ENCODE results near the gene ZCCHC17. TPM values are rescaled to one million over a fixed set of nuclear protein-coding genes. Genes with fewer than 3 reads are reported as not detected.

The ZCCHC17 gene
- total and polyA plus RNA-seq, 2 donors (not counting 1 experiment from before 2014, with no cell fraction given) = 14.1 to 20.3 TPM

DNA sequence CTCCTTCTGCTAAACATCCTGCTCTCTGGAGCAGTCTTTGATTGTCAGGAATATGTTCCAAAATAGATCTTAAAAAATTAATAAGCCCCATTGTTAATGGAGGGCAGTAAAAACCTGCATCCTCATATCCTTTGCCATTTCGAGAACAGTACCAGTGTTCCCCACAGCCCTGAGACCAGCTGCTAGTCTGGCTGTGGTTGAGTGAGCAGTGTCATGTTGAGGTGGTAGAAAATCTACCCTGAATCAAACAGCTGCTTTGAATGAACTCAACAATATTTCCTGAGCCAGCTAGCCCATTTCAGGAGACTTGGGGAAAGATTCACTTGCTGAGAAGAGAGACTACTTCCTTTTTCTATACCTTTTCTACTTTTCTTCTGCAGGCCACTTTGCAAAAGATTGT lies 51.6 kb downstream of the ZCCHC17 start:
- Histone ChIP-seq H3K9ac (ENCODE audit: low read length) (no peak overlapping the region), H3K4me1 (ENCODE audit: control insufficient read depth in 2 of 2, insufficient read depth in 2 of 2, low read length in 2 of 2) (peaks cover 9 to 12% of the 10 kb centered on the region in 2 donors), H3K79me2 (ENCODE audit: control insufficient read depth, insufficient read depth, low read length) (no peaks in the 10 kb centered on the region), H4K20me1 (ENCODE audit: control insufficient read depth, insufficient read depth, low read length, poor library complexity, severe bottlenecking) (no peaks in the 10 kb centered on the region), H3K9me3 (ENCODE audit: control extremely low read depth in 1 of 3, control insufficient read depth in 2 of 3, insufficient read depth in 1 of 3, low read length in 2 of 3) (no peaks in the 10 kb centered on the region), H3K4me3 (ENCODE audit: control extremely low read depth in 1 of 5, extremely low read depth in 1 of 5, insufficient read depth in 1 of 5, low read depth in 2 of 5, low read length in 4 of 5) (no peak overlapping the region), H3K27me3 (replicated peaks in 1 of 4; ENCODE audit: control extremely low read depth in 1 of 4, control insufficient read depth in 3 of 4, insufficient read depth in 4 of 4, low read length in 3 of 4) (no peaks in the 10 kb centered on the region), H3K36me3 (replicated peaks in 1 of 2; ENCODE audit: control extremely low read depth in 1 of 2, control insufficient read depth in 1 of 2, extremely low read depth in 1 of 2, insufficient read depth in 2 of 2, low read length in 1 of 2) (peaks cover 1 to 34% of the 10 kb centered on the region in 2 experiments), H3K27ac (ENCODE audit: low read length in 2 of 2) (peak overlapping the region in 1 of 2 donors; percentile 38), H2AFZ (ENCODE audit: insufficient read depth, low read depth, low read length, poor library complexity, severe bottlenecking) (no peak overlapping the region), H3K4me2 (replicated peaks; ENCODE audit: low read depth, low read length, poor library complexity, severe bottlenecking) (no peak overlapping the region)
- peaks cover 11% of the 10 kb centered on the region for H3K4me1 Mint-ChIP-seq
- ChIA-PET POLR2A (no interaction called here), CTCF (interaction anchor here (0.8 to 1.0 kb wide), 2 partner anchors 52 to 163 kb away, joined by 3 read pairs; partner anchors contain the start of genes SNRNP40 and ZCCHC17)
- no peak for TF ChIP-seq EZH2 (IDR thresholded peaks at IDR 0.05; ENCODE audit: borderline replicate concordance, insufficient read depth, low read depth, low read length, poor library complexity, severe bottlenecking)
- TF ChIP-seq, protein P1, sequence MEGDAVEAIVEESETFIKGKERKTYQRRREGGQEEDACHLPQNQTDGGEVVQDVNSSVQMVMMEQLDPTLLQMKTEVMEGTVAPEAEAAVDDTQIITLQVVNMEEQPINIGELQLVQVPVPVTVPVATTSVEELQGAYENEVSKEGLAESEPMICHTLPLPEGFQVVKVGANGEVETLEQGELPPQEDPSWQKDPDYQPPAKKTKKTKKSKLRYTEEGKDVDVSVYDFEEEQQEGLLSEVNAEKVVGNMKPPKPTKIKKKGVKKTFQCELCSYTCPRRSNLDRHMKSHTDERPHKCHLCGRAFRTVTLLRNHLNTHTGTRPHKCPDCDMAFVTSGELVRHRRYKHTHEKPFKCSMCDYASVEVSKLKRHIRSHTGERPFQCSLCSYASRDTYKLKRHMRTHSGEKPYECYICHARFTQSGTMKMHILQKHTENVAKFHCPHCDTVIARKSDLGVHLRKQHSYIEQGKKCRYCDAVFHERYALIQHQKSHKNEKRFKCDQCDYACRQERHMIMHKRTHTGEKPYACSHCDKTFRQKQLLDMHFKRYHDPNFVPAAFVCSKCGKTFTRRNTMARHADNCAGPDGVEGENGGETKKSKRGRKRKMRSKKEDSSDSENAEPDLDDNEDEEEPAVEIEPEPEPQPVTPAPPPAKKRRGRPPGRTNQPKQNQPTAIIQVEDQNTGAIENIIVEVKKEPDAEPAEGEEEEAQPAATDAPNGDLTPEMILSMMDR (IDR thresholded peaks at IDR 0.05) = no peak
- no peak overlapping the region for H3K27ac Mint-ChIP-seq
- ATAC-seq (ENCODE audit: low read depth) (peak; percentile 56), DNase-seq (peak; percentile 23)
- H3K27me3 Mint-ChIP-seq = no peaks in the 10 kb centered on the region
- intact Hi-C loops (cut with micrococcal nuclease) = no loop called here
- no peak overlapping the region for H3K4me3 Mint-ChIP-seq
- no peaks in the 10 kb centered on the region for H3K9me3 Mint-ChIP-seq (ENCODE audit: insufficient read depth)
- WGBS (ENCODE audit: insufficient coverage) = no CpG with 5 or more reads among the region's 1 CpG

DNA sequence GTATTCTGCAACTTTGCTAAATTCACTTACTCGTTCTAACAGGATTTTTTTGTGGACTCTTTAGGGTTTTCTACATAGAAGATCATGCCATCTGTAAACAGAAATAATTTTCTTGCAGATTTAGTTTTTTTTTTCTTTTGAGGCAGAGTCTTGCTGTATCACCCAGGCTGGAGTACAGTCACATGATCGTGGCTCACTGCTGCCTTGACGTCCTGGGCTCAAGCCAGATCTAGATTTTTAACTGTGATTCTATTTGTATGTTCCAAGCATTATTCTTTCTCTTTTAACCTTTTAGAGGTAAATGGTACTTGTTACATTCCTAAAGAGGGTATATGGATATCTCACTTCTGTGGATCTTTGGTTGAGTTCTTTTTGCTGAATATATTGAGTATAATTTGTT lies 57.5 kb downstream of the ZCCHC17 start:
- no peak overlapping the region for H3K4me3 Mint-ChIP-seq
- POLR2A ChIA-PET = no interaction called here
- intact Hi-C loops (cut with micrococcal nuclease) = no loop called here

More for the DNA sequence above, 57.5 kb downstream of the ZCCHC17 start:
- Histone ChIP-seq H3K27me3 (replicated peaks in 1 of 4; ENCODE audit: control extremely low read depth in 1 of 4, control insufficient read depth in 3 of 4, insufficient read depth in 4 of 4, low read length in 3 of 4) (no peaks in the 10 kb centered on the region), H3K4me3 (ENCODE audit: control extremely low read depth in 1 of 5, extremely low read depth in 1 of 5, insufficient read depth in 1 of 5, low read depth in 2 of 5, low read length in 4 of 5) (no peak overlapping the region), H3K27ac (ENCODE audit: low read length in 2 of 2) (no peak overlapping the region), H3K4me2 (replicated peaks; ENCODE audit: low read depth, low read length, poor library complexity, severe bottlenecking) (no peak overlapping the region), H3K4me1 (ENCODE audit: control insufficient read depth in 2 of 2, insufficient read depth in 2 of 2, low read length in 2 of 2) (no peaks in the 10 kb centered on the region), H3K9ac (ENCODE audit: low read length) (no peak overlapping the region), H3K9me3 (ENCODE audit: control extremely low read depth in 1 of 3, control insufficient read depth in 2 of 3, insufficient read depth in 1 of 3, low read length in 2 of 3) (no peaks in the 10 kb centered on the region), H3K36me3 (replicated peaks in 1 of 2; ENCODE audit: control extremely low read depth in 1 of 2, control insufficient read depth in 1 of 2, extremely low read depth in 1 of 2, insufficient read depth in 2 of 2, low read length in 1 of 2) (peaks cover 20 to 44% of the 10 kb centered on the region in 2 experiments), H3K79me2 (ENCODE audit: control insufficient read depth, insufficient read depth, low read length) (no peaks in the 10 kb centered on the region), H4K20me1 (ENCODE audit: control insufficient read depth, insufficient read depth, low read length, poor library complexity, severe bottlenecking) (no peaks in the 10 kb centered on the region), H2AFZ (ENCODE audit: insufficient read depth, low read depth, low read length, poor library complexity, severe bottlenecking) (no peak overlapping the region)
- Mint-ChIP-seq H3K9me3 (ENCODE audit: insufficient read depth) (no peaks in the 10 kb centered on the region), H3K27me3 (no peaks in the 10 kb centered on the region), H3K4me1 (no peaks in the 10 kb centered on the region), H3K27ac (no peak overlapping the region)
- ATAC-seq (ENCODE audit: low read depth) (no peak), DNase-seq (no peak)
- WGBS (ENCODE audit: insufficient coverage) = no CpG with 5 or more reads among the region's 3 CpGs
- TF ChIP-seq, protein P1 (IDR thresholded peaks at IDR 0.05) = no peak
- TF ChIP-seq EZH2 (IDR thresholded peaks at IDR 0.05; ENCODE audit: borderline replicate concordance, insufficient read depth, low read depth, low read length, poor library complexity, severe bottlenecking) = no peak
- CTCF ChIA-PET = no interaction called here

Measured in B cell (primary cell).